ENCODE data around the gene CEACAM5.
A peak's percentile ranks its signal among the peaks of the same experiment; 100 is the strongest.

- no peak for TF ChIP-seq CTCF (IDR thresholded peaks at IDR 0.05)
- TF ChIP-seq POLR2A (IDR thresholded peaks at IDR 0.05): no peak
- TF ChIP-seq POLR2AphosphoS5 (IDR thresholded peaks at IDR 0.05): peak; percentile 94
Observed at GRCh38 chr19:41698746-41699230, 9.6 kb upstream of the CEACAM5 start.
